Ovary (tissue), 9 donors: Measurements from ENCODE around the gene ADAM12. TPM values are rescaled to one million over a fixed set of nuclear protein-coding genes. Genes with fewer than 3 reads are reported as not detected.
"Not testable (repeated sequence)": the region's sequence is repeated elsewhere in the genome, so short reads cannot be mapped to it uniquely, and the experiment has no call there.

Experiments used
- DNase-seq, 5 donors: peaks; one replicate each; pipeline ENCODE4 v3.0.0-alpha.2; 2019 to 2020
- H3K27ac ChIP-seq, 2 donors: fragments of 200-600 bp; one replicate each; pipeline versions ENCODE4 v1.5.1 to v1.8.0; 2019 to 2022
- H3K27me3 ChIP-seq: fragments of 200-600 bp; one replicate; pipeline ENCODE4 v1.8.0; 2022
- H3K36me3 ChIP-seq: fragments of 200-600 bp; sonication (generic); one replicate; pipeline ENCODE4 v1.5.1; 2019
- H3K4me1 ChIP-seq: one replicate; pipeline ENCODE4 v1.8.1; 2013; ENCODE audit warnings: mild to moderate bottlenecking, moderate library complexity; ENCODE audit not compliant: insufficient read depth
- H3K4me3 ChIP-seq: fragments of 200-600 bp; sonication (generic); one replicate; pipeline ENCODE4 v1.5.1; 2017
- H3K9me3 ChIP-seq, 2 donors: fragments of 200-600 bp in 1 of 2; sonication (generic) in 1 of 2; one replicate each; pipeline versions ENCODE4 v1.5.1 to v1.8.1; 2013 to 2019; ENCODE audit warnings: mild to moderate bottlenecking in 1 of 2, moderate library complexity in 1 of 2
- EP300 ChIP-seq: sonication (generic); formaldehyde crosslinking; IDR thresholded peaks from one replicate; pipeline ENCODE4 v1.6.1; 2017; ENCODE audit warnings: antibody characterized with exemption
- POLR2A ChIP-seq: fragments of 450-650 bp; IDR thresholded peaks from one replicate; pipeline ENCODE4 v1.6.1; 2017; ENCODE audit warnings: antibody characterized with exemption, mild to moderate bottlenecking, moderate library complexity
- WGBS, 3 donors: extraction: QIAGEN DNeasy Blood & Tissue Kit in 1 of 3; methylation state at CpG; one replicate each; pipeline versions ENCODE4 v1.1.5 to v1.1.7; 2013 to 2017; 5-methylcytosine and 5-hydroxymethylcytosine counted together
- intact Hi-C, 4 donors: fragments of 100-400 bp; cut with DNase I; formaldehyde crosslinking; loops; one replicate each; pipeline versions ENCODE4 v1.11.0 to v1.15.1; 2022 to 2023
- polyA plus RNA-seq, 2 donors: library from polyadenylated mRNA; stranded (reverse); fragments of 200-250 nt in 1 of 2; fragments of 350-450 nt in 1 of 2; fragmentation: Illumina TruSeq in 1 of 2; extraction: RNeasy Lipid Tissue Mini Kit (QIAGEN cat#74804) in 1 of 2; gene quantifications; one replicate each; pipeline ENCODE4 v1.2.3, GENCODE V29; 2013 to 2014
- total RNA-seq, 7 donors: library from RNA; depleted of rRNA in 2 of 7; stranded (reverse); fragments of >200 nt in 2 of 7; fragmentation: NEBNext Ultra II Directional in 3 of 7; extraction: Animal tissue kit (Norgen Biotek cat#: 25700) in 3 of 7; gene quantifications; one replicate each; pipeline versions ENCODE4 v1.1.0 to v1.2.4, GENCODE V29; 2016 to 2023
- TF ChIP-seq, protein P1 (sequence below), 3 donors: fragments of 450-650 bp in 2 of 3; fragments of 200-600 bp in 1 of 3; IDR thresholded peaks; one replicate each; pipeline versions ENCODE4 v1.5.1 to v1.8.0; 2016 to 2022; ENCODE audit warnings: antibody characterized with exemption in 3 of 3, mild to moderate bottlenecking in 1 of 3
- donor health status: DM: no; HTN: no; CAD: no; lungs with moderate emphysema.
- donor health status: DM: no; HTN: no; CAD: no.
- donor health status: Bipolar disorder and iron deficiency.
- donor health status: DM: yes; HTN: yes; CAD: no.
- donor health status: DM: no; HTN: no; CAD: no.
- donor health status: DM: yes; HTN: yes; CAD: no.

Gene ADAM12
- total and polyA plus RNA-seq, 9 donors, result 1.8 to 27.2 (median 10.3) TPM

DNA sequence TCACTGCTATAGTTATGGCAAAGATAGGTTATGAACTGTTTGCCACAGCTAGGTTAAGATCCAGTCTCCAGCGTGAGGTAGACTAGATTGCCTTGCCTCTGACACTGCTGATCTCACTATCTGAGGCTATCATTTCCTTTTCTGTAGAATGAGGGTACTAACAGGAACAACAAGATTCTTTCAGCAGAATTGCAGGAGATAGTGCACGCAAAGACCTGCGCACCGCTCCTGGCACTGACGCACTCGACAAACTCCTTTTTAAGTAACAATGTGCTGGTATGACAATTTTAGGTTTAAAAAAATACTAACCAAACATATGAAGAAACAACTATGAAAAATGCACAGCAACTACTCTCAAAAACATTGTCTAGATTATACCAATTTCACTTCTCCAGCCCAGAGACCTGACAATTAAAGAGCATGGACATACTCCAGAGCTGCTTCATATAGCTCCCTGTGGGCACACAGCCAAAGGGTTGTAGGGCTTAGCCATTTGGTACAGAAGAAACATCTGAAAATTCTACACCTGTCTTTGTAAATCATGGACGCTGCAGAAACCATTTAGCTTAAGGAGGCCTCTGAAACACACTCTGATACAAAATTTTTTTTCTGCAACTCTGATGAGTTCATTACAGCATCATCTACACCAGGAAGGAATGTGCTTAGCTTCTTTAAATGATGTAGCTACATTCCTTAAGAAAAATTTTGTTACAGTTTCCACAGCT, 7.8 kb downstream of the ADAM12 start:
- Histone ChIP-seq H3K27ac (no peak overlapping the region), H3K36me3 (no peaks in the 10 kb centered on the region), H3K4me3 (no peak overlapping the region), H3K27me3 (no peaks in the 10 kb centered on the region), H3K9me3 (no peaks in the 10 kb centered on the region), H3K4me1 (peaks cover under 1% of the 10 kb centered on the region)
- WGBS, 3 donors, result 87 to 91% (median 89%) methylated on average over 7 of the region's 7 CpGs
- no peak for TF ChIP-seq EP300
- intact Hi-C loops, result loop anchor here in 2 of 4 donors (10.0 kb wide), 3 partner anchors 124 to 396 kb away; no protein-coding TSS in a partner anchor
- no peak for DNase-seq

GRCh38 chr10:126379166-126379565, 9.1 kb downstream of the ADAM12 start:
- H3K27ac ChIP-seq, H3K27me3 ChIP-seq, H3K36me3 ChIP-seq, H3K9me3 ChIP-seq, H3K4me3 ChIP-seq, DNase-seq, intact Hi-C loops, H3K4me1 ChIP-seq: not testable (repeated sequence)
- 92 to 95% (median 93%) methylated on average over 3 of the region's 3 CpGs for WGBS, 3 donors

DNA sequence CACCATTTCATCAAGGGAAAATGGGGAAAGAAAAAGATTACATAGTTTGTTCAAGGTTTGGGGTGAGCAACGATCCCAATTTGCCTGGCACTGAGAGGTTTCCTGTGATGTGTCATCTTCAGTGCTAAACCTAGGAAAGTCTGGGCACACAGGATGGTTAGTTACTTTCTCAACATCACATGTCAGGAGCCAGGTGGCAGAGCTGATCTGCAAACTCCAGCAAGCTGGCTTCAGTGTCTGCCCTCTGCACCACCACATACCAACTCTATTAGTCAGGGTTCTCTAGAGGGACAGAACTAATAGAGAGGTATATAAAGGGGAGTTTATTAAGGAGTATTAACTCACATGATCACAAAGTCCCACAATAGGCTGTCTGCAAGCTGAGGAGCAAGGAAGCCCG, 11.3 kb downstream of the ADAM12 start:
- no peak for TF ChIP-seq POLR2A
- TF ChIP-seq, protein P1, sequence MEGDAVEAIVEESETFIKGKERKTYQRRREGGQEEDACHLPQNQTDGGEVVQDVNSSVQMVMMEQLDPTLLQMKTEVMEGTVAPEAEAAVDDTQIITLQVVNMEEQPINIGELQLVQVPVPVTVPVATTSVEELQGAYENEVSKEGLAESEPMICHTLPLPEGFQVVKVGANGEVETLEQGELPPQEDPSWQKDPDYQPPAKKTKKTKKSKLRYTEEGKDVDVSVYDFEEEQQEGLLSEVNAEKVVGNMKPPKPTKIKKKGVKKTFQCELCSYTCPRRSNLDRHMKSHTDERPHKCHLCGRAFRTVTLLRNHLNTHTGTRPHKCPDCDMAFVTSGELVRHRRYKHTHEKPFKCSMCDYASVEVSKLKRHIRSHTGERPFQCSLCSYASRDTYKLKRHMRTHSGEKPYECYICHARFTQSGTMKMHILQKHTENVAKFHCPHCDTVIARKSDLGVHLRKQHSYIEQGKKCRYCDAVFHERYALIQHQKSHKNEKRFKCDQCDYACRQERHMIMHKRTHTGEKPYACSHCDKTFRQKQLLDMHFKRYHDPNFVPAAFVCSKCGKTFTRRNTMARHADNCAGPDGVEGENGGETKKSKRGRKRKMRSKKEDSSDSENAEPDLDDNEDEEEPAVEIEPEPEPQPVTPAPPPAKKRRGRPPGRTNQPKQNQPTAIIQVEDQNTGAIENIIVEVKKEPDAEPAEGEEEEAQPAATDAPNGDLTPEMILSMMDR (IDR thresholded peaks at IDR 0.05), result no peak
- TF ChIP-seq EP300, result no peak

GRCh38 chr10:126375926-126376554, 12.2 kb downstream of the ADAM12 start:
- WGBS, 3 donors, result 93 to 99% (median 98%) methylated on average over 1 of the region's 1 CpG
- no peak for DNase-seq
- Histone ChIP-seq H3K27me3 (no peaks in the 10 kb centered on the region), H3K4me3 (no peak overlapping the region), H3K9me3 (no peaks in the 10 kb centered on the region), H3K27ac (no peak overlapping the region), H3K4me1 (peaks cover 5% of the 10 kb centered on the region), H3K36me3 (no peaks in the 10 kb centered on the region)
- intact Hi-C loops, result no loop called here
- TF ChIP-seq EP300 (no peak), POLR2A (no peak)
- TF ChIP-seq, protein P1 (IDR thresholded peaks at IDR 0.05), result no peak

More for the DNA sequence above, 11.3 kb downstream of the ADAM12 start:
- no peaks in the 10 kb centered on the region for H3K9me3 ChIP-seq
- DNase-seq, result no peak
- H3K4me1 ChIP-seq, result peaks cover 4% of the 10 kb centered on the region
- no peaks in the 10 kb centered on the region for H3K27me3 ChIP-seq
- 87 to 94% (median 91%) methylated on average over 2 of the region's 2 CpGs for WGBS, 3 donors
- H3K27ac ChIP-seq, result no peak overlapping the region
- no peak overlapping the region for H3K4me3 ChIP-seq
- intact Hi-C loops, result no loop called here
- H3K36me3 ChIP-seq, result no peaks in the 10 kb centered on the region

GRCh38 chr10:126375299-126375698, 13.0 kb downstream of the ADAM12 start:
- Histone ChIP-seq H3K4me1 (peaks cover 5% of the 10 kb centered on the region), H3K36me3 (no peaks in the 10 kb centered on the region), H3K9me3 (no peaks in the 10 kb centered on the region), H3K27ac (no peak overlapping the region), H3K4me3 (no peak overlapping the region), H3K27me3 (no peaks in the 10 kb centered on the region)
- TF ChIP-seq, protein P1 (IDR thresholded peaks at IDR 0.05), result no peak
- no peak for TF ChIP-seq POLR2A
- TF ChIP-seq EP300, result no peak
- intact Hi-C loops, result no loop called here
- no peak for DNase-seq
